ENCODE measurements around the gene RGS17.
"Not testable (repeated sequence)": the region's sequence is repeated elsewhere in the genome, so short reads cannot be mapped to it uniquely, and the experiment has no call there.

The RGS17 gene

DNA sequence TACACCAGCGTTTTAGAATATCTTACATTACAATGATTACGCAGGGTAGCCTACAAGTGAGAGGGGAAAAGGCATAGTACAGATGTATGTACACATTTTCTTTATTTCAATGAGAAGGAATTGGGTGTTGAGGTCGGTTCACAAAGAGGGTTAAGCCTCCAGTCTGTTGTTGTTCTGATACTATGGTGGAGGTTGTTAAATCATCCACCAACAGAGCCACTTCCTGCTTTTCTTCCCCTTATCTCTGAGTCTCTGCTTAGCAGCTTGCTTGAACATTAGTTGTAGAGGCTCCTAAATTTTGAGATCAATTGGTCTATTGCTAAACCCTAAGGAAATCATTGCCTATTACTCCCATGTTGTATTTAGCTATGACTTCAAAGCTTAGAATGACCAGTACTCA lies 7.3 kb downstream of the RGS17 start:
- no peak for ATAC-seq

DNA sequence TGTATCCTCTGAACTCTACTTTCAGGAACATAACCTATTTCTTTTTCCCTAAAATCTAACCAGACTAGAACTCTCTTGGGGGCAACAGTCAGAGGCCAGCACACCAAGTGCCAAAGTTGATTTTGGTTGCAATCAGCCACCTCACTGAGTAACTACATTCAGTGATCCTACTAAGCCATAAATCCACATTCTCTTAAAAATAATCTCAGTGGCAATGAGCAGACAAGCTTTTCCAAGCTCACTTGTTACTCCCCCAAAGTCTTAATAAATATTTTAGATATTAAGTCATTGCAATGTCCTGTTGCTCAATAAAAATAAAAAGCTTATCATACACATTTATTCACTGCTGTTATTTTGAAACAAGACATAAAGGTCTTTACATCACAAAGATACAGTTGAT lies 9.8 kb downstream of the RGS17 start:
- ATAC-seq = no peak

DNA sequence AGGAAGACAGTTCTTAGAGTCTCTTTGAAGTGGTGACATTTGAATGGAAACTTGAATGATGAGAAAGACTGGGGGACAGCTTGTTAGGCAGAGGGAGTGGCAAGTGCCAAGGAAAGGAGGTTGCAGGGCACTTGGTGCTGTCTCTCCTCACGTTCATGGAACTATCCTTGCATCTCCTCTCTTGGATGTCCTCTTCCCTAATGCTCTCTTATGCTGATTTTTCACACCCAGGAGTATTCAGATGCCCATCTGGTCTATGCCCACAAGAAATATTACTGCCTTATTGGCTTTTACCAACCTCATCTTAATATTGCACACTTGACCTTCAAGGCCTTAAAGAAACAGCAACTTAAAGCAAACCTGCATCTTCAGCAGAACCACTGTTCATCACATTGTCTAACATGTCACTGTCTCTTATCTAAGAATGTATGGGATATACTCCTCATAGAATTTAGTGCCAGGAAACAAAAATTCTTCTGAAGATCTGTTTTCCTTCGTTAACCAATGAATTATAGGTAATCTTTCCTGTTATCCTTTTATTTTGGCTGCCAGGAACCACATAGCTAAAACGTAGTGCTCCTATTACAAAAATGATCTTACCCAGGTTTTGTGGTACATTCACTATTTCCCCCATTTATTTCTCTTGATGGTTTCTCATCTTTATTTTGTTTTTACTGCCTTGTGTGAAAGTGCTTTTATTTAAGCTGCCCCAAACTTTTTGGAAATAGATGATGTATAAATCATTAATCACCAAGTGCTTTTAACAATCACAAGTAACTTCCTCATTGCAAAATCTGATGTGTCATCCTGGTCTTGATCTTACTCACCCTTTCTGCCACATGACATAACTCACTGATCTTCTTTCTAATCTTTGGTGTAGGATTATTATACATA lies 12.8 kb downstream of the RGS17 start:
- peak; percentile 43 to 68 for ATAC-seq

DNA sequence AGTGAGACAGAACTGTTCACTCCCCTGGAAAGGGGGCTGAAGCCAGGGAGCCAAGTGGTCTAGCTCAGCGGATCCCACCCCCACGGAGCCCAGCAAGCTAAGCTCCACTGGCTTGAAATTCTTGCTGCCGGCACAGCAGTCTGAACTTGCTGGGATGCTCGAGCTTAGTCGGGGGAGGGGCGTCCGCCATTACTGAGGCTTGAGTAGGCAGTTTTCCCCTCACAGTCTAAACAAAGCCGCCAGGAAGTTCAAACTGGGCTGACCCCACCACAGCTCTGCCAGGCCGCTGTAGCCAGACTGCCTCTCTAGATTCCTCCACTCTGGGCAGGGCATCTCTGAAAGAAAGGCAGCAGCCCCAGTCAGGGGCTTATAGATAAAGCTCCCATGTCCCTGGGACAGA lies 20.0 kb downstream of the RGS17 start:
- ATAC-seq = not testable (repeated sequence)

DNA sequence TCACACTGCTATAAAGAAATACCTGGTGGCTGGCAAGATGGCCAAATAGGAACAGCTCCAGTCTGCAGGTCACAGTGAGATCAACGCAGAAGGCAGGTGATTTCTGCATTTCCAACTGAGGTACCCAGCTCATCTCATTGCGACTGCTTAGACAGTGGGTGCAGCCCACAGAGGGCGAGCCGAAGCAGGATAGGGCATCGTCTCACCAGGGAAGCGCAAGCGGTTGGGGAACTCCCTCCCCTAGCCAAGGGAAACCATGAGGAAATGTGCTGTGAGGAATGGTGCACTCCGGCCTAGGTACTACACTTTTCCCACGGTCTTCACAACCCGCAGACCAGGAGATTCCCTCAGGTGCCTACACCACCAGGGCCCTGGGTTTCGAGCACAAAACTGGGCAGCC lies 20.5 kb downstream of the RGS17 start:
- ATAC-seq = not testable (repeated sequence)

DNA sequence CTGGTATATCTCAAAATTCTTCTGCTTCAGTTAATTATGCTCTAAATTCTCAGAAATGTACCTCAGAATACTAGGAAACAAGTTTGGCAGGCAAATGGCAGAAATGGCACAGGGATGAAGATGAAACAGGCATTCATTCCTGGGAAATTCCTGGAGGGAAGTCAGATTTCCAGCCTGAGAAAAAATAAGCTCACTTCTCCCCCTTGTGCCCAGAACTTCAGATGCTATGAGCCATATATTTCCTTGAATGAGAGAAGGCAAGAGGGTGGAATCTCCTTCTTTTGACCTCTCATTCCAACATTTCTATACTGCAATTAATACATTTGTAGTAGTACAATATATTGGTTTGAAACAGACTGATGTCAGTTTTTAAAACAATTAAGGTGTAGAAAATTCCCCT lies 22.8 kb downstream of the RGS17 start:
- ATAC-seq = no peak

DNA sequence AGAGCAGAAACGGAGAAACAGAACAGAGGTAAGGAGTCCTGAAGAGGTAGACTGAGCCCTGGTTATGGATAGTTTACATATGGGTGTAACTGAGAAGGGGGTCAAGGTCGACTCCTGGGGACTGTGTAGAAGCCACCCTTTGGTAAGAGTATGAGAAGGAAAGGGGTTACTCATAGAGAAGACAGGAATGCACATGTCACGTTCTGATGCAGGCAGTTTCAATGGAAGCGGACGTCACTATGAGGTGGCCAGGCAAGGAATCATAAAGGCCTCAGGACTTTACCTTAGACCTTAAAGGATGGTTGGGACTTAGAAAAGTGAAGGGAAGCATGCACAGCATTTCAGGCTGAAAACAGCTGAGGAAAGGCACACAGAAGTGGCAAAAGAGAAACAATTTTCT lies 25.1 kb downstream of the RGS17 start:
- ATAC-seq = no peak

DNA sequence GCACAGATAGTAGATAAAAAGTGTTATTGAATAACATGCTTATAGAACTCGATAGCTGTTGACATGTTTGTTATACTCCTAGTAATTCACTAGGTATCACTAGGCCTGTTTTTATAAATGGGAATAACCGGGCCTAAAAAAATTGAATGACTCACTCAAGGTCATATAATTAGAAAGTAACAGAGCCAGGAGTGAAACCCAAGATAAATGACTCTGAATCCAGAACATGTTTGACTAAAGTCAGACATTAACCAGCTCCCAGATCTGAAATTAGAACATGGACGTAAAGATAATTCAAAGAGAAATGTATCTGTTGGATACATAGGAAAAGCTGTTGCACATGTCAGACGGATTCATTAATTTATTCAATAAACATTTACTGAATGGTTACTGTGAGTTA lies 26.9 kb downstream of the RGS17 start:
- no peak for ATAC-seq

DNA sequence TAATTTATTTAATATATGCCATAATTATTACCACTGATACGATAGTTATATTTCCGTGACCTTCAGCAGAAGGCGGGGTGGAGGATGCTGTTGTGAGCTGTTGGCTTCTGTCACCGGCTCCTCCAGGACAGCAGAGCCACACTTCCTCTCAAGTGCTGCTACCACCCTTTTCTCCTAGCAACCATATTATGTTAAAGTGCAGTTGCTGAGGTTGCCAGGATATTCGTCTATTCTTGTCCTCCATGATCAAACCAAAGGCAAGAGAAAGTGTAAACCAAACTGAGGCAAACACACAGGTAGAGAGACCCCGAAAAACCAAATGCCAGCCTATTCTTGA lies 27.8 kb downstream of the RGS17 start:
- no peak for ATAC-seq

DNA sequence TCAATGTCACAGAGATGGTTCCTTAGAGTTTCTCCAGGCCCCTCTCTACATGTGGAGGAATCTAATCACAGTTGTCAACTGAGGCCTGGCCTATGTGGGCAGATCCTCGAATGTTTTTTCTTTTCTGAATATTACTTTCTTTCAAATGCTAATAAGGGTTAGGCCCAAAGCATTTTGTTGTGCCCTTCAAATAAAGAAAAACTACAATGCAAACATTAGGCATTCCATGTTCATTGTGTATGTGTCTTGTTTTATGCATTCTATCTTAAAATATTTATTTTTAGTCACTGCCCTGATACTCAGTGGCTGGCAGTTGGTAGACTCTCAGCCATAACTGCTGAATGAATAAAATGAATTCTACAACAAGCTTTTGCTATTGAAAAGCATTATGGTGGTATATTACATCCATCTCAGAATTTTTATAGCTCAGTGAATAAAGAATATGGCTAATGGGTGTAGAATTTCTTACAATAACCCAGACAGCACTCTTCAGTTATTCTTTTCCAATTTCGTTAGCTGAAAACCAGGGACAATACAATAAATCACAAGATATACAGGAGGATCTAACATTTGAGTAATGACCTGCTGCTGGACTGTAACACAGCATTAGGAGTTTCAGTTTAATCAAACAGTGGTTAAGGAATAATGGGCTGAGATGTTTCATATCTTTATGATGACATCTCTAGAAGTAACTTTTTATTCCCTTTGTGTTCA lies 28.3 kb downstream of the RGS17 start:
- ATAC-seq = no peak

DNA sequence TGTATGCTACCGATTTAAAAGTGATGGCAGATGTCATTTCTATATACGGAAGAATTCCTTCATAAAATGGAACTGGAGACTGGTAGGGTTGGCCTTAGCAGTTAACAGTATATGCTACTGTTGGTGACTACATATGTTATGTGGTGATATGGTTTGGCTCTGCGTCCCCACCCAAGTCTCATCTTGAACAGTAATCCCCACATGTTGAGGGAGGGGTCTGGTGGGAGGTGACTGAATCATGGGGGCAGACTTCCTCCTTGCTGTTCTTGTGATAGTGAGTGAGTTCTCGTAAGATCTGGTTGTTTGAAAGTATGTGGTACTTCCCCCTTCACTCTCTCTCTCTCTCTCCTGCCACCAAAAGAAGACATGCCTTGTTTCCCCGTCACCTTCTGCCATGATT lies 29.6 kb downstream of the RGS17 start:
- no peak for ATAC-seq

DNA sequence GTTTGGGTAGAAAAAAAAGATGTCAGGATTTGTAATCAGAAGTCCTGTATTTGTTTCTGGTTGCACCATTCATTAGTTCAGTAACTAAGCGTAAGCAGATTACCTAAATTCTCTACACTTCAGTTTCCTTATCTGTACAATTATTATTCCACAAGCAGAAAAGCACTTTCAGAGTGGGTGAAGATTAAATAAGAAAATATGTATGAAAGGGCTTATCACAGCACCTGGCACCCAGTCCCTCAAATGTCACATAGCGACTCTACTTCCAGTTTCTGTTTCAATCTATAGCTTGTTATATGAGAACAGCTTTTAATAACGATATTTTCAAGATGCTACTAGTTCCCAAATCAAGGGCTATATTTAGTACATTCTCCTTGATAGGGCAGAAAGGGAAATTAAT lies 31.4 kb downstream of the RGS17 start:
- ATAC-seq = no peak

DNA sequence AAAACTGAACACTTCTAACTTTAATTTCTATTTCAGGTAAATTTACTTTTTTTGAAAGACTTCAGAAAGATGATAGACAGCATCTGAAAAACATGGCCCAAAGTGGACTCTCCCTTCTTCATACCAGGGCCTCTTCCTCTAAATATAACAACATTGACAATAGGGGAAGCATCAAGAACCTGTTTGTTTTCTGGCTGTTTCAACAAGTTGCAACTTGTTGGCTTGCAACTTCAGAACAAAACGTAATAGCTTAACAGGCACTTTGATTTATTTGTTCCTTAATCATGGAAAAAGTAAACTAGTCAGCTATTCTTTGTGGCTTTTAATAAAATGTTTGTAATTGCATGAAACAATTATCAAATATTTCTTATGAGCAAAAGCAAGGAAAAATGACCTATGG lies 34.3 kb downstream of the RGS17 start:
- no peak for ATAC-seq

DNA sequence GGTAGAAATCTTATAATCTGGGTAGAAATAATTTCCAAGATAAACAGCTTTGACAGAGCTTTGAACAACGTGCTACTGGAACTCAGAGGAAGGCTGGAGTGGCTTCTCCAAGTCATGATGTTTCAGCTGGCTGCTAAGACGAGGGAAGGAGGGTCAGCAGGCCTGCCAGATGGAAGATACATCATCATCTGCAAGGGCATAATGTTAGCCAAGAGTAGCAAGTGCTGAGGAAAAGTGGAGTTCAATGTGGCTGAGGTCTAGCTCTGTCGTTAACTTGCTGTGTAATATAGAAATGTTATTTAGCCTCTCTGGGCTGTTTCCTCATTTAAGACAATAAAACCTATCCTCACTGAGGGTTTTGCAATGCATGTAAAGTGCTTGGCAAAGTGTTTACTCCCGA lies 35.1 kb downstream of the RGS17 start:
- no peak for ATAC-seq

DNA sequence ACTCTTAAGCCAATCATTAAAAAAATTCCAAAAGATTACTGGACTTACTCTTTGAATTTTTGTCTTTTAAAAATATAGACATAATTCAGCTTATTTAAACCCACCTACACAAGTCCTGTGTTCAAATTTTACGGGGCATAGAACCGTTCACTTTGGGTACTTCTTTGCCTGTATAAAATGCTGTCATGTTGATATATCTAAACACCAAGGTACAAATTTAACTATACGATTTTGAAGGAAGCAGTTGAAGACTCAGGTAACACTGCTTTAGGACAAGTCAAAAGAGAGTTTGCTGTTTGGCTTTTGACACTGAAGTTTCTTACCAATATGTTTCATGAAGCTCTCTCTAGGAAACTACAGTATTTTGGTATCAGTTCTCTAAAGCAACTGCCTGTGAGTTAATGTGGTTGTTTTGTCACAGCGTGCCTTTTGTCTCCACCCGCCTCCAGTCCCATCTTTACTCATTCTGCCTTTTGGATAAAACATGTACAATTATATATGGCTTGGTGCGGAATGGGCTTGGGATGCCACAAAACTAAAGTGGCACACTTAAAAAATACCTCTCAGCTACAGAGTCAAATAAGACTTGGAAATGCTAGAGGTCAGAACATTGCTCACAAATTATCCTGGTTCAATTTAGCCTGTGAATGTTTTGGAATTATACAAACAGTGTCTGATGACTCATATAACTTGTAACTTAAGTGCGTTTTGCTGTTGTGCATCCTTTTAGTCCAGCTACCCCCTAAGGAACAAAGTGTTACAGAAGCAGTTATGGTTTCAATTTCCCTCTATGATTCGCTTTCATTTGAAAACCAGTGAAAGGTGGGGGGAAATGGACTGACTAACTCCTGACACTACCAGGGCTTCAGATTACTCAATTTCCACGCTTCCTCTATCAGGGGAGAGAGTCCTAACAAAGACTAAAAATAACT lies 38.7 kb downstream of the RGS17 start:
- ATAC-seq = no peak

DNA sequence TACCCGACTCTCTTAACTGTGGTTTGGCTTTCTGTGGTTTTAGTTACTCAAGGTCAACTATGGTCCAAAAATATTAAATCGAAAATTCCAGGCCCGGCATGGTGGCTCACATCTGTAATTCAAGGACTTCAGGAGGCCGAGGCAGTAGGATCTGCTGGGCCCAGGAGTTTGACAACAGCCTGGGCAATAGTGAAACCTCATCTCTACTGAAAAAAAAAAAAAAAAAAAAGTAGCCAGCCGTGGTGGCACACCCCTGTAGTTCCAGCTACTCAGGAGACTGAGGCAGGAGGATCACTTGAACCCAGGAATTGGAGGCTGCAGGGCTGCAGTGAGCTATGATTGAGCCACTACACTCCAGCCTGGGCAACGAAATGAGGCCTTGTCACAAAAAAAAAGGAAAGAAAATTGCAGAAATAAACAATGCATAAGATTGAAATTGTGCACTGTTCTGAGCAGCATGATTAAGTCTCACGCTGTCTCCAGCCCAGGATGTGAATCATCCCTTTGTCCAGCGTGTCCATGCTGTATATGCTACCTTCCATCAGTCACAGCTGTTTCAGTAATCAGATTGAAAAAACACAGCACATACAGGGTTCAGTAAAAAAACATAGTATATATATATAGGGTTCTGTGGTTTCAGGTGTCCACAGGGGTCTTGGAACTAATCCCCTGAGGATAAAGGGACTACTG lies 40.7 kb downstream of the RGS17 start:
- ATAC-seq = no peak

DNA sequence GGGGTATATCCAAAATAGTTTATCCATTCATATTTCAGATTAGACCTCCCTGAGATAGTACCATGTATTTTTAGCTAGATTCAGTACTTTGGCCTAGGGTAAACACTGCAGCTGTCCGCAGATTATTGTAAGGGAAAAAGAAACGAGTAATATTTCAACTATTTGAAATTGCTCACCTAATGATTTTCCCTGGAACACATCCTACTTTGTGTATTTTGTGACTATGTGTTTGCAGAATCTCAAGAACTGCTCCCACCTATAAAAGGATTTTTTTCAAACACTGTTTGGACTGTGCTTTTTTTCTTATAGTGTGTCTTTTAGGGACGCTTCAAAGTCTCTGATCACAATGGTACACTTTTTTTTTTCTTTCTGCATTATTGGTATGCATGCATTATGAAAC lies 42.3 kb downstream of the RGS17 start:
- ATAC-seq = no peak

DNA sequence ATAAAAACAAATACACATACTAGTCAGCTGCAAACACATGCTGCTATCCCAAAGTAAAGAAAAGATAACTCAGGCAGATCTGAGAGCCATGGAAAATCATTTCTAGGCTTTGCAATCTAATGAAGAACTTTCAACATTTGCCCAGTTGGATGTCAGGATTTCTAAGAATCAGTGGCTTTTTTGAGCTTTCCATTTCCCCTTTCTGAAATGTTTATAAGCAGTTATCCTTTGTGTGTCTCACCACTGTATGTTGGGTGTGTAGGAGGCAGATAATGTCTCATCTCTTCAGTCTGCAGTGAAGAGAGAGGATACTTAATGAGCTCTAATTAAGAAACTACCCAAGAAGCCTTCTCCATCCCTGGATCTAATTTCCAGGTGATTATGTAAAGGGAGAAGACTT lies 43.6 kb downstream of the RGS17 start:
- ATAC-seq = no peak

DNA sequence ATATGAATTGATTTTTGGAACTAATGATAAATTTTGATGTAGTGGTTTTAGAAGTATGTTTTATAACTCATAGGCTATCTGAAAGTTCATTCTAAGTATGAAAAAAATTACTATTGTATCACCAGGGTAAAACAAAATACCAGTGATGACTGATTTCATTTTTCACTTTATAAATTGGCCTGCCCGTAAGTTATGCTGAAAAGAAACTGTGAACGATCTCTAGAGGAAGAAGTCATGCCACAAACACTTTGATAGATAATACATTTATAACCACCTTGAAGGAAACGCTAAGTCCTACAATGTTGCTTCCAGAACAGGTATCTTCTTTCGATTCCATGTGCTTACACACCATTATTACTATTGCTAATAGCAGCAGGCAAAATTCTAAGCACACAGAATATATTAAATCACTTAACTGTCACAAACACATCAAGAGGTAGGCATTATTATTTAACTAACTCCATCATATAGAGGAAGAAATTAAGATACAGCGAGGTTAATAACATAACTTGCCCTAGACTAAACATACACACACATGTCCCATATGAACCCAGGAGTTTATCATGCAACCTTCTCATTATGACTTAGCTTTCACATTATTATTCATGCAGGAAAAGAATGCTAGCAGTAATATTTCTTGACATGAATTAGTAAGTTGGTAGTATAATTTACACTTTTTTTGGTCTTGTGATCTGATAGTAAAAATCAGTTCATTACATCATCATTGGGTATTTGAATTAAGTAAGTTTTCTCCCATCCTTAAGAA lies 44.7 kb downstream of the RGS17 start:
- no peak for ATAC-seq

DNA sequence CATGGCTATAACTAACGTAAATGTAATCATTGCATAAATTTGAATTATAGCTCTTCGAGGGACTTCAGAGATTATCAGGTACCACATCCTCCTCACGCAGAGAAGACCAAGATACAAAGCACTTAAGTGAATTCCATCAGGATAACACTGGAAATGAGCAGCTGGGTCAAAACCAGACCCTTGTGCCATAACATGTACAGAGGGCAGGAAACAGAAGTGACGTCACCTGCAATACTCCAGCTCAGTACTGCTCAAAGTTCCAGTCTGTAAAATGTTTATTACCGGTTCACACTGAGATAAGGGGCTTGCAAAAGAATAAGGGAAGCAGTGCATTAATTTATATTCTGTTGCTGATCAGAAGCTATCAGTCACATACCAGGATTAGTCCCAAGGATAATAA lies 45.8 kb downstream of the RGS17 start:
- no peak for ATAC-seq

DNA sequence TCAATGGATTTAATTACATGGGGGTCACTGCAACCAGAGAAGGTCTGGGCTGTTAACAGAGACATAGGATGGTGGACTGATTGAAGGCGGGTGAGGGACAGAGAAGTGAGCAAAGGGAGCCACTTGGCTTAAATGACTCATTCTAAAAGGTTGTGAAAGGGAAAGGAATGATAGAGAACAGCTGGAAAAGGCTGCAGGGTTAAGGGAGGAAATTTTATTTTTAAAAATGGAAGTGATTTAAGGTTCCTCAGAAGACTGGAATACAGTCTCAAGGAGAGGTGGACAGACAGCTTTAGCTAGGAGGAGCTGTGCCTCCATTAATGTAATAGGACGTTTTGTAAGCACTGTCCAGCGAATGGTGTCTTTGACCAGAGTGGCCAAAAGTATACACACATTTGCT lies 46.7 kb downstream of the RGS17 start:
- ATAC-seq = no peak

DNA sequence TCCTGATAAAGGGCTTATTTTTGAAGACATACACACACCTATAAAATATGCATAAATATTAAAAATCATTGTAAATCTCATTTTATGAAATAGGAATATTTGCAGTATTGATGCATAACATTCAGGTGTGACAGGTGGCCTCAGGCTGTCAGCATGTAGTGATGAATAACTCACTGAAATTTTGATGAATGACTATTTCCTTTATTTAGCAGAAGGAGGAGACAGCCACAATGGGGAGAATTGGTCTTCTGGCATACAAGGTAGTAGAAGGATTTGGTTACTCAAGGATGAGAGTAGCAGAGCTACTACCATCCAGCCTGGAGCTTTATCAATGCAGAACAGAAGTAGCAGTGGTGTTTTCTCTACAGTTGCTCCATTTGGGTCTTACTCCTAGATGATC lies 47.2 kb downstream of the RGS17 start:
- ATAC-seq = no peak

All from activated CD4-positive, CD25-positive, alpha-beta regulatory T cell treated with anti-CD3 and anti-CD28 coated beads, Interleukin-2, amount 50 U/mL, for 24 hours (primary cell).